K562 (cell line): Measurements from ENCODE around the gene BAIAP3. TPM values are rescaled to one million over a fixed set of nuclear protein-coding genes. Genes with fewer than 3 reads are reported as not detected.

Source experiments
- BHLHE40 ChIP-seq: IDR thresholded peaks from 2 replicates; pipeline ENCODE4 v1.6.1; 2011; ENCODE audit warnings: low read length, improper control_type of control experiment
- CBX3 ChIP-seq, 2 experiments: IDR thresholded peaks; 1 replicate in 1 of 2; 2 replicates in 1 of 2; pipeline ENCODE4 v1.6.1; 2012; ENCODE audit warnings: inconsistent platforms in 2 of 2, low read length in 2 of 2, borderline replicate concordance in 1 of 2, control low read depth in 1 of 2
- COPS2 ChIP-seq: fragments of 450-650 bp; conservative IDR thresholded peaks from 2 replicates; pipeline ENCODE4 v1.6.1; 2016; ENCODE audit warnings: mild to moderate bottlenecking, moderate library complexity
- CREM ChIP-seq: IDR thresholded peaks from 2 replicates; pipeline ENCODE4 v1.6.1; 2014; ENCODE audit warnings: antibody characterized with exemption, low read depth
- ERF ChIP-seq: fragments of 450-650 bp; formaldehyde crosslinking; IDR thresholded peaks from 2 replicates; pipeline ENCODE4 v1.4.0; 2020; ENCODE audit warnings: mild to moderate bottlenecking, mixed read lengths
- HLTF ChIP-seq: fragments of 450-650 bp; IDR thresholded peaks from 2 replicates; pipeline ENCODE4 v1.6.1; 2016
- HNRNPL ChIP-seq: fragments of 200-400 bp; formaldehyde crosslinking; IDR thresholded peaks from 2 replicates; pipeline ENCODE4 v1.6.1; 2017; ENCODE audit warnings: low read depth, mild to moderate bottlenecking, low read length
- HOXB6 ChIP-seq: fragments of 250-450 bp; sonication (Bioruptor Pico); IDR thresholded peaks from 2 replicates; pipeline ENCODE4 v1.5.1; 2022; ENCODE audit warnings: mild to moderate bottlenecking, borderline replicate concordance
- MAFK ChIP-seq: IDR thresholded peaks from 2 replicates; pipeline ENCODE4 v1.6.1; 2011; ENCODE audit warnings: low read length, improper control_type of control experiment
- MYC ChIP-seq, 2 experiments: fragments of 250-450 bp in 1 of 2; sonication (Bioruptor Pico) in 1 of 2; IDR thresholded peaks; 2 replicates each; pipeline versions ENCODE4 v1.5.1 to v1.6.1; 2012 to 2021; ENCODE audit warnings: low read depth in 2 of 2, borderline replicate concordance in 1 of 2, improper control_type of control experiment in 1 of 2, low read length in 1 of 2, mild to moderate bottlenecking in 1 of 2, moderate library complexity in 1 of 2
- PHB ChIP-seq: fragments of 250-450 bp; sonication (Bioruptor Pico); IDR thresholded peaks from 2 replicates; pipeline ENCODE4 v1.5.0; 2021
- RAD21 ChIP-seq, 2 experiments: fragments of 250-450 bp in 1 of 2; fragments of 450-650 bp in 1 of 2; sonication (Bioruptor Pico) in 1 of 2; formaldehyde crosslinking in 1 of 2; IDR thresholded peaks in 1 of 2; conservative IDR thresholded peaks in 1 of 2; 2 replicates each; pipeline versions ENCODE4 v1.4.0 to v1.8.0; 2020 to 2022; ENCODE audit warnings: mild to moderate bottlenecking in 2 of 2, moderate library complexity in 1 of 2
- RBM14 ChIP-seq: fragments of 200-400 bp; formaldehyde crosslinking; IDR thresholded peaks from 2 replicates; pipeline ENCODE4 v1.6.1; 2018; ENCODE audit warnings: low read depth, mild to moderate bottlenecking, low read length, moderate library complexity, borderline replicate concordance; ENCODE audit not compliant: insufficient read depth
- TRIM24 ChIP-seq, 2 experiments: fragments of 450-650 bp; IDR thresholded peaks; 2 replicates each; pipeline ENCODE4 v1.6.1; 2016
- ZNF121 ChIP-seq: sonication (generic); formaldehyde crosslinking; conservative IDR thresholded peaks from 2 replicates; pipeline ENCODE4 v1.8.0; 2022; ENCODE audit warnings: missing genetic modification reagents
- ZNF184 ChIP-seq: sonication (generic); formaldehyde crosslinking; IDR thresholded peaks from 2 replicates; pipeline ENCODE4 v1.5.0; 2020; ENCODE audit warnings: missing genetic modification reagents
- polyA plus RNA-seq, 8 experiments: library from polyadenylated mRNA; depleted of rRNA in 4 of 8; stranded (reverse) in 5 of 8; unstranded in 3 of 8; fragments of >200 nt; fragmentation: Nextera tagmentation in 2 of 8; fragmentation: Illumina TruSeq in 1 of 8; extraction: Ambion mirVana in 2 of 8; extraction: Trizol in 1 of 8; gene quantifications; 2 replicates each; pipeline versions ENCODE4 v1.2.1 to v1.2.3, GENCODE V29; 2011 to 2014; ENCODE audit warnings: inconsistent platforms in 1 of 8, missing spikeins in 1 of 8
- total RNA-seq, 7 experiments: library from RNA; depleted of rRNA in 6 of 7; stranded (reverse); fragments of >200 nt in 6 of 7; fragmentation: Illumina TruSeq in 2 of 7; extraction: Trizol in 2 of 7; gene quantifications; 2 replicates each; pipeline versions ENCODE4 v1.2.1 to v1.2.3, GENCODE V29; 2011 to 2021; ENCODE audit warnings: low replicate concordance in 1 of 7
- TF ChIP-seq, protein P1 (sequence below): sonication (generic); formaldehyde crosslinking; IDR thresholded peaks from 2 replicates; pipeline ENCODE4 v1.8.0; 2023; ENCODE audit warnings: mild to moderate bottlenecking, missing genetic modification reagents
- TF ChIP-seq, protein P2 (sequence below): fragments of 250-450 bp; sonication (Bioruptor Pico); IDR thresholded peaks from 2 replicates; pipeline ENCODE4 v1.8.0; 2021; ENCODE audit warnings: mild to moderate bottlenecking, moderate library complexity
- TF ChIP-seq, protein P3 (sequence below): conservative IDR thresholded peaks from 2 replicates; pipeline ENCODE4 v1.6.1; 2011; ENCODE audit warnings: low read depth, mild to moderate bottlenecking, low read length; ENCODE audit not compliant: control insufficient read depth
- TF ChIP-seq, protein P4 (sequence below): sonication (generic); formaldehyde crosslinking; IDR thresholded peaks from 2 replicates; pipeline ENCODE4 v1.8.1; 2022; ENCODE audit warnings: missing genetic modification reagents

The BAIAP3 gene
- total and polyA plus RNA-seq, 9 of the 15 experiments (the other 6 are each of a cell fraction or from before 2014, with no cell fraction given): 0.03 to 4.5 (median 0.57) TPM; not detected in 1

DNA sequence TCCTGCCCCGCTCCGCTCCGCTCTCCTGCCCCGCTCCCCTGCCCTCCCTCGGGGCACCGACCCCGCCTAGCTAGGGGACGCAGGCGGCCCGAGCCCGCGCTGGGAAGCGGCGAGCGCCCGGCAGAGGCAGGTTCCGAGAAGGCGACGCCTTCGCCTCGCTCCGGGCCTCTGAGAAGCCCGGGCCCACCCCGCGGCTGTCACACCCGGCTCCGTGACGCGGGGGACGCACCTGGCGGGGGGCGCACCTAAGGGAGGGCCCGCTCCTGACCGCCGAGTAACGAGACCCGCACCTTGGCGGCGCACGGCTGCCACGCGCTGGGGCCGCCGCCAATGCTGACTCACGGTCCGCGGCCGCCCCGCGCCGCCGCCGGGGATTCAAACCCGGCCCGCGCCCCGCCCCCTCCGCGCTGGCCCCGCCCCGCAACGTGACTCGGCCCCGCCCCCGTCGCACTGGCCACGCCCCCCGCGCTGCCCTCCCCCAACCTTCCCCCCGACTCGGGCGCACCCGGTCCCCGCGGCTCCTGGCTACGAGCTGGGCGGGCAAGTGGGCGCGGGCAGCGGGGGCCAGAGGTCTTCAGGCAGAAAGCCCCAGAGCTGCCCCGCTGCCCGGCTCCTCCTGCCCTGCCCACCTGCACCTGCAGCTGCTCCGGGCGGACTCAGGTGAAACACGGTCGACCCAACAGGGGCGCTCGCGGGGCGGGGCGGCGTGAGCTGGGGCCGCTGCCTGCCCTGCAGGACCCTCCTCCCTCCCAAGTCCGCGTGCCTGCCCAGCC, 46.0 kb downstream of the BAIAP3 start (continued):
- TF ChIP-seq RAD21 (CRISPR knock-in tag; conservative IDR thresholded peaks at IDR 0.05 in 1 of 2, IDR thresholded peaks at IDR 0.05 in 1 of 2): no peak
- peak; percentile 90 for TF ChIP-seq MYC (IDR thresholded peaks at IDR 0.05; ENCODE audit: low read depth, low read length)
- TF ChIP-seq MYC (CRISPR knock-in tag; IDR thresholded peaks at IDR 0.05; ENCODE audit: borderline replicate concordance, low read depth): no peak
- TF ChIP-seq ZNF184 (CRISPR knock-in tag): no peak
- TF ChIP-seq, protein P1, sequence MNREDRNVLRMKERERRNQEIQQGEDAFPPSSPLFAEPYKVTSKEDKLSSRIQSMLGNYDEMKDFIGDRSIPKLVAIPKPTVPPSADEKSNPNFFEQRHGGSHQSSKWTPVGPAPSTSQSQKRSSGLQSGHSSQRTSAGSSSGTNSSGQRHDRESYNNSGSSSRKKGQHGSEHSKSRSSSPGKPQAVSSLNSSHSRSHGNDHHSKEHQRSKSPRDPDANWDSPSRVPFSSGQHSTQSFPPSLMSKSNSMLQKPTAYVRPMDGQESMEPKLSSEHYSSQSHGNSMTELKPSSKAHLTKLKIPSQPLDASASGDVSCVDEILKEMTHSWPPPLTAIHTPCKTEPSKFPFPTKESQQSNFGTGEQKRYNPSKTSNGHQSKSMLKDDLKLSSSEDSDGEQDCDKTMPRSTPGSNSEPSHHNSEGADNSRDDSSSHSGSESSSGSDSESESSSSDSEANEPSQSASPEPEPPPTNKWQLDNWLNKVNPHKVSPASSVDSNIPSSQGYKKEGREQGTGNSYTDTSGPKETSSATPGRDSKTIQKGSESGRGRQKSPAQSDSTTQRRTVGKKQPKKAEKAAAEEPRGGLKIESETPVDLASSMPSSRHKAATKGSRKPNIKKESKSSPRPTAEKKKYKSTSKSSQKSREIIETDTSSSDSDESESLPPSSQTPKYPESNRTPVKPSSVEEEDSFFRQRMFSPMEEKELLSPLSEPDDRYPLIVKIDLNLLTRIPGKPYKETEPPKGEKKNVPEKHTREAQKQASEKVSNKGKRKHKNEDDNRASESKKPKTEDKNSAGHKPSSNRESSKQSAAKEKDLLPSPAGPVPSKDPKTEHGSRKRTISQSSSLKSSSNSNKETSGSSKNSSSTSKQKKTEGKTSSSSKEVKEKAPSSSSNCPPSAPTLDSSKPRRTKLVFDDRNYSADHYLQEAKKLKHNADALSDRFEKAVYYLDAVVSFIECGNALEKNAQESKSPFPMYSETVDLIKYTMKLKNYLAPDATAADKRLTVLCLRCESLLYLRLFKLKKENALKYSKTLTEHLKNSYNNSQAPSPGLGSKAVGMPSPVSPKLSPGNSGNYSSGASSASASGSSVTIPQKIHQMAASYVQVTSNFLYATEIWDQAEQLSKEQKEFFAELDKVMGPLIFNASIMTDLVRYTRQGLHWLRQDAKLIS: peak; percentile 91
- 0 out of 2 replicates have a peak, but pooled peaks have one; percentile 47 for TF ChIP-seq CREM
- TF ChIP-seq MAFK: peak; percentile 36; the same call in 1 of the 2 replicates
- TF ChIP-seq, protein P2, sequence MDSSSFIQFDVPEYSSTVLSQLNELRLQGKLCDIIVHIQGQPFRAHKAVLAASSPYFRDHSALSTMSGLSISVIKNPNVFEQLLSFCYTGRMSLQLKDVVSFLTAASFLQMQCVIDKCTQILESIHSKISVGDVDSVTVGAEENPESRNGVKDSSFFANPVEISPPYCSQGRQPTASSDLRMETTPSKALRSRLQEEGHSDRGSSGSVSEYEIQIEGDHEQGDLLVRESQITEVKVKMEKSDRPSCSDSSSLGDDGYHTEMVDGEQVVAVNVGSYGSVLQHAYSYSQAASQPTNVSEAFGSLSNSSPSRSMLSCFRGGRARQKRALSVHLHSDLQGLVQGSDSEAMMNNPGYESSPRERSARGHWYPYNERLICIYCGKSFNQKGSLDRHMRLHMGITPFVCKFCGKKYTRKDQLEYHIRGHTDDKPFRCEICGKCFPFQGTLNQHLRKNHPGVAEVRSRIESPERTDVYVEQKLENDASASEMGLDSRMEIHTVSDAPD: no peak
- TF ChIP-seq HLTF: no peak
- TF ChIP-seq ZNF121 (CRISPR knock-in tag): no peak
- peak; percentile 71 for TF ChIP-seq HNRNPL
- no peak for TF ChIP-seq HOXB6 (CRISPR knock-in tag)
- 0 out of 4 replicates have a peak, but pooled peaks of 1 of the 2 experiments have one; percentile 6 for TF ChIP-seq TRIM24 (IDR thresholded peaks at IDR 0.05)
- TF ChIP-seq RBM14: 0 out of 2 replicates have a peak, but pooled peaks have one; percentile 89
- TF ChIP-seq COPS2: no peak
- TF ChIP-seq, protein P3, sequence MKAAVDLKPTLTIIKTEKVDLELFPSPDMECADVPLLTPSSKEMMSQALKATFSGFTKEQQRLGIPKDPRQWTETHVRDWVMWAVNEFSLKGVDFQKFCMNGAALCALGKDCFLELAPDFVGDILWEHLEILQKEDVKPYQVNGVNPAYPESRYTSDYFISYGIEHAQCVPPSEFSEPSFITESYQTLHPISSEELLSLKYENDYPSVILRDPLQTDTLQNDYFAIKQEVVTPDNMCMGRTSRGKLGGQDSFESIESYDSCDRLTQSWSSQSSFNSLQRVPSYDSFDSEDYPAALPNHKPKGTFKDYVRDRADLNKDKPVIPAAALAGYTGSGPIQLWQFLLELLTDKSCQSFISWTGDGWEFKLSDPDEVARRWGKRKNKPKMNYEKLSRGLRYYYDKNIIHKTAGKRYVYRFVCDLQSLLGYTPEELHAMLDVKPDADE: 0 out of 2 replicates have a peak, but pooled peaks have one; percentile 56
- 0 out of 2 replicates have a peak, but pooled peaks have one; percentile 66 for TF ChIP-seq ERF (CRISPR knock-in tag)
- TF ChIP-seq PHB: peak; percentile 80; the same call in 1 of the 2 replicates
- TF ChIP-seq, protein P4, sequence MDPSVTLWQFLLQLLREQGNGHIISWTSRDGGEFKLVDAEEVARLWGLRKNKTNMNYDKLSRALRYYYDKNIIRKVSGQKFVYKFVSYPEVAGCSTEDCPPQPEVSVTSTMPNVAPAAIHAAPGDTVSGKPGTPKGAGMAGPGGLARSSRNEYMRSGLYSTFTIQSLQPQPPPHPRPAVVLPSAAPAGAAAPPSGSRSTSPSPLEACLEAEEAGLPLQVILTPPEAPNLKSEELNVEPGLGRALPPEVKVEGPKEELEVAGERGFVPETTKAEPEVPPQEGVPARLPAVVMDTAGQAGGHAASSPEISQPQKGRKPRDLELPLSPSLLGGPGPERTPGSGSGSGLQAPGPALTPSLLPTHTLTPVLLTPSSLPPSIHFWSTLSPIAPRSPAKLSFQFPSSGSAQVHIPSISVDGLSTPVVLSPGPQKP (CRISPR knock-in tag): 0 out of 2 replicates have a peak, but pooled peaks have one; percentile 28
- TF ChIP-seq BHLHE40: peak; percentile 64
- no peak for TF ChIP-seq CBX3 (IDR thresholded peaks at IDR 0.05; ENCODE audit: borderline replicate concordance in 1 of 2, low read length in 2 of 2)
